OCI-LY1 (cell line): ENCODE measurements around the gene LMTK2.

Experiments
- H2AFZ ChIP-seq: fragments of 200-600 bp; sonication (generic), shearing (Covaris generic); 2 replicates; pipeline ENCODE4 v1.6.0; 2014; ENCODE audit warnings: antibody characterized with exemption, mild to moderate bottlenecking, low read length
- H3F3A ChIP-seq: fragments of 200-600 bp; sonication (generic), shearing (Covaris generic); 2 replicates; pipeline ENCODE4 v1.6.0; 2014; ENCODE audit warnings: mild to moderate bottlenecking, antibody characterized with exemption, low read length, moderate library complexity; ENCODE audit not compliant: insufficient read depth
- H3K27ac ChIP-seq: fragments of 200-600 bp; sonication (generic); 2 replicates; pipeline ENCODE4 v1.5.1; 2014; ENCODE audit warnings: low read length, mixed run types, mild to moderate bottlenecking, low read depth; ENCODE audit not compliant: poor library complexity, severe bottlenecking
- H3K27me3 ChIP-seq: fragments of 200-600 bp; sonication (generic); 2 replicates; pipeline ENCODE4 v1.6.0; 2014; ENCODE audit warnings: antibody characterized with exemption, mild to moderate bottlenecking, low read length, moderate library complexity; ENCODE audit not compliant: insufficient read depth
- H3K36me3 ChIP-seq: fragments of 200-600 bp; sonication (generic); 2 replicates; pipeline ENCODE4 v1.6.1; 2014; ENCODE audit warnings: mild to moderate bottlenecking, antibody characterized with exemption, low read length, moderate library complexity, mixed read lengths; ENCODE audit not compliant: insufficient read depth
- H3K4me1 ChIP-seq: fragments of 200-600 bp; sonication (generic); 2 replicates; pipeline ENCODE4 v1.5.1; 2014; ENCODE audit warnings: mild to moderate bottlenecking, low read length, moderate library complexity; ENCODE audit not compliant: insufficient read depth, severe bottlenecking
- H3K4me2 ChIP-seq: fragments of 200-600 bp; sonication (generic), shearing (Covaris generic); 2 replicates; pipeline ENCODE4 v1.6.1; 2014; ENCODE audit warnings: low read length
- H3K4me3 ChIP-seq: fragments of 200-600 bp; sonication (generic); 2 replicates; pipeline ENCODE4 v1.5.1; 2014; ENCODE audit warnings: low read length, low read depth, mild to moderate bottlenecking, mixed read lengths; ENCODE audit not compliant: poor library complexity, severe bottlenecking
- H3K79me2 ChIP-seq: fragments of 200-600 bp; shearing (Covaris generic); 2 replicates; pipeline ENCODE4 v1.6.1; 2016; ENCODE audit warnings: mixed run types, low read length, mixed read lengths; ENCODE audit not compliant: insufficient read depth
- H3K9ac ChIP-seq: fragments of 200-600 bp; sonication (generic), shearing (Covaris generic); 2 replicates; pipeline ENCODE4 v1.6.1; 2014; ENCODE audit warnings: mild to moderate bottlenecking, low read length, mixed read lengths
- H3K9me2 ChIP-seq: fragments of 200-600 bp; sonication (generic), shearing (Covaris generic); 2 replicates; pipeline ENCODE4 v1.6.1; 2014; ENCODE audit warnings: low read depth, mild to moderate bottlenecking, low read length, mixed read lengths
- H3K9me3 ChIP-seq: fragments of 200-600 bp; shearing (Covaris generic); 2 replicates; pipeline ENCODE4 v1.6.1; 2014; ENCODE audit warnings: low read length, mixed read lengths
- H4K20me1 ChIP-seq: fragments of 200-600 bp; sonication (generic), shearing (Covaris generic); 2 replicates; pipeline ENCODE4 v1.6.0; 2016; ENCODE audit warnings: mild to moderate bottlenecking, low read length; ENCODE audit not compliant: insufficient read depth
- CTCF ChIP-seq: fragments of 200-600 bp; sonication (generic), shearing (Covaris generic); IDR thresholded peaks from 2 replicates; pipeline ENCODE4 v1.5.1; 2017; ENCODE audit warnings: mild to moderate bottlenecking, antibody characterized with exemption, low read length, moderate library complexity, mixed read lengths
- EZH2 ChIP-seq: fragments of 200-600 bp; sonication (generic), shearing (Covaris generic); IDR thresholded peaks from 2 replicates; pipeline ENCODE4 v1.8.0; 2017; ENCODE audit warnings: borderline replicate concordance, mixed run types, mild to moderate bottlenecking, antibody characterized with exemption, low read length, moderate library complexity, mixed read lengths

LMTK2 gene

DNA sequence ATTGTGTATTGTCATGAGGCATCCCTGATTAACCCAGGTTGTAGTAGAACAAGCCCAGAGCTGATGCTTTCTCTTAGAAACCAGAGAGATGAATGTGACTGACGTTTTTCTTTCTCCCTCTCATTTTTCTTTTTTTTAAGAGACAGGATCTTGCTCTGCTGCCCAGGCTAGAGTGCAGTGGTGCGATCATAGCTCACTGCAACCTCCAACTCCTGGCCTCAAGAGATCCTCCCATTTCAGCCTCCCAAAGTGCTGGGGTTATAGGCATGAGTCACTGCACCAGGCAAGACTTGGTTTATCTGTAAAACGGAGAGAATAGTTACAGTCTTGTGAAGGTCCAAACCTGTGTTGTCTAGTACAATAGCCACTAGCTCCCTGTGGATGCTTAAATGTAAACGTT lies 5.4 kb downstream of the LMTK2 start:
- Histone ChIP-seq H3F3A (no peaks in the 10 kb centered on the region), H3K36me3 (no peaks in the 10 kb centered on the region), H3K79me2 (peaks cover 10% of the 10 kb centered on the region), H3K9me2 (no peaks in the 10 kb centered on the region), H3K27ac (no peak overlapping the region), H3K4me2 (no peak overlapping the region), H3K4me3 (no peak overlapping the region), H3K9me3 (no peaks in the 10 kb centered on the region), H3K4me1 (peaks cover 14% of the 10 kb centered on the region), H2AFZ (no peak overlapping the region), H4K20me1 (peaks cover 10% of the 10 kb centered on the region; the same call in 1 of the 2 replicates), H3K27me3 (no peaks in the 10 kb centered on the region), H3K9ac (no peak overlapping the region)
- TF ChIP-seq CTCF = no peak
- TF ChIP-seq EZH2 = no peak

DNA sequence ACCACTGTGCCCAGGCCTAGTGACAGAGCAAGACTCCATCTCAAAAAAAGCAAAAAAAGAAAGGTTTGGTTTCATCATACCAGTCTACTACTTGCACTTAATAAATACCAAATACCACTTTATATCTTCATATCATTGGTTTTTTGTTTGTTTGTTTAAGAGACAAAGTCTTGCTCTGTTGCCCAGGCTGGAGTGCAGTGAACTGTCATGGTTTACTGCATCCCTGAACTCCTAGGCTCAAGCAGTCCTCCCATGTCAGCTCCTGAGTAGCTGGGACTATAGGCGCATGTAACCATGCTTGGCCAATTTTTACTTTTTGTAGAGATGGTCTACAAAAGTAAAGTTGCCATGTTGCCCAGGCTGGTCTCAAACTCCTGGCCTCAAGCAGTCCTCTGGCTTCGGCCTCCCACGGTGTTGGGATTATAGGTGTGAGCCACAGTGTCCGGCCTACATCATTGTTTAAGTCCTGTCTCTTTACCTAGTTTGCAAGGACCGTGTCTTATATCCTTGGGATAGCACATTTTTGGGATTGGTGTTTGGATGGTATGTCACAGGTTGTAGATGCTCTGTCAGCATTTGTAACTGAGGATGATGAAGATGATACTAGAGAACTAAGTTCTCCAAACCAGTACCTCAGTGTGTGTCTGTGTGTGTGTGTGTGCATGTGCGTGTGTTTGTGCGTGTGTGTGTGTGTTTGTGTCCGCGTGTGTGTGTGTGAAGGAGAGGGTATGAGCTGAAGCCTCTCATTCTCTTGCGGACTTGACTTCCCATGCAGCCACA lies 9.3 kb downstream of the LMTK2 start:
- no peaks in the 10 kb centered on the region for H3K9me3 ChIP-seq
- no peaks in the 10 kb centered on the region for H3K9me2 ChIP-seq
- H3K4me3 ChIP-seq = no peak overlapping the region
- H3K4me1 ChIP-seq = no peaks in the 10 kb centered on the region
- TF ChIP-seq EZH2 = no peak
- TF ChIP-seq CTCF = no peak
- no peak overlapping the region for H3K27ac ChIP-seq
- no peak overlapping the region for H3K4me2 ChIP-seq
- H4K20me1 ChIP-seq = peaks cover 6% of the 10 kb centered on the region
- H3F3A ChIP-seq = no peaks in the 10 kb centered on the region
- peaks cover 7% of the 10 kb centered on the region for H3K79me2 ChIP-seq
- no peak overlapping the region for H2AFZ ChIP-seq
- no peak overlapping the region for H3K9ac ChIP-seq
- H3K36me3 ChIP-seq = no peaks in the 10 kb centered on the region; the same call in 1 of the 2 replicates
- H3K27me3 ChIP-seq = no peaks in the 10 kb centered on the region

GRCh38 chr7:98116656-98117461 lies 10.2 kb downstream of the LMTK2 start:
- Histone ChIP-seq H3K27ac (no peak overlapping the region), H3K4me3 (no peak overlapping the region), H3K79me2 (no peaks in the 10 kb centered on the region), H3K4me1 (no peaks in the 10 kb centered on the region), H3K4me2 (no peak overlapping the region), H3F3A (no peaks in the 10 kb centered on the region), H3K9me3 (no peaks in the 10 kb centered on the region), H3K27me3 (no peaks in the 10 kb centered on the region), H3K36me3 (no peaks in the 10 kb centered on the region; the same call in 1 of the 2 replicates), H3K9ac (no peak overlapping the region), H3K9me2 (no peaks in the 10 kb centered on the region), H2AFZ (no peak overlapping the region), H4K20me1 (peaks cover 2% of the 10 kb centered on the region; the same call in 1 of the 2 replicates)
- TF ChIP-seq EZH2 (no peak), CTCF (no peak)
